Loucy (cell line): ENCODE results near the gene NAT16.

Experiments used
- EZH2phosphoT487 ChIP-seq: fragments of 200-600 bp; IDR thresholded peaks from 2 replicates; pipeline ENCODE4 v1.6.1; 2018; ENCODE audit warnings: antibody characterized with exemption, mild to moderate bottlenecking, moderate library complexity, borderline replicate concordance
- TF ChIP-seq, protein P1 (sequence below): fragments of 200-600 bp; sonication (generic); conservative IDR thresholded peaks from 2 replicates; pipeline ENCODE4 v1.5.1; 2014; ENCODE audit warnings: mild to moderate bottlenecking, antibody characterized with exemption, low read length

- TF ChIP-seq, protein P1, sequence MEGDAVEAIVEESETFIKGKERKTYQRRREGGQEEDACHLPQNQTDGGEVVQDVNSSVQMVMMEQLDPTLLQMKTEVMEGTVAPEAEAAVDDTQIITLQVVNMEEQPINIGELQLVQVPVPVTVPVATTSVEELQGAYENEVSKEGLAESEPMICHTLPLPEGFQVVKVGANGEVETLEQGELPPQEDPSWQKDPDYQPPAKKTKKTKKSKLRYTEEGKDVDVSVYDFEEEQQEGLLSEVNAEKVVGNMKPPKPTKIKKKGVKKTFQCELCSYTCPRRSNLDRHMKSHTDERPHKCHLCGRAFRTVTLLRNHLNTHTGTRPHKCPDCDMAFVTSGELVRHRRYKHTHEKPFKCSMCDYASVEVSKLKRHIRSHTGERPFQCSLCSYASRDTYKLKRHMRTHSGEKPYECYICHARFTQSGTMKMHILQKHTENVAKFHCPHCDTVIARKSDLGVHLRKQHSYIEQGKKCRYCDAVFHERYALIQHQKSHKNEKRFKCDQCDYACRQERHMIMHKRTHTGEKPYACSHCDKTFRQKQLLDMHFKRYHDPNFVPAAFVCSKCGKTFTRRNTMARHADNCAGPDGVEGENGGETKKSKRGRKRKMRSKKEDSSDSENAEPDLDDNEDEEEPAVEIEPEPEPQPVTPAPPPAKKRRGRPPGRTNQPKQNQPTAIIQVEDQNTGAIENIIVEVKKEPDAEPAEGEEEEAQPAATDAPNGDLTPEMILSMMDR = no peak
- no peak for TF ChIP-seq EZH2phosphoT487
Measured at GRCh38 chr7:101168412-101169049, 11.6 kb downstream of the NAT16 start.
